22Rv1 (cell line): ENCODE results near the gene TRIO.
"Not testable (repeated sequence)": the region's sequence is repeated elsewhere in the genome, so short reads cannot be mapped to it uniquely, and the experiment has no call there.

Experiments used
- H3K27ac ChIP-seq: fragments of 450-650 bp; 2 replicates; pipeline ENCODE4 v1.5.1; 2017
- CTCF ChIP-seq: fragments of 450-650 bp; IDR thresholded peaks from 2 replicates; pipeline ENCODE4 v1.5.1; 2017; ENCODE audit warnings: mild to moderate bottlenecking
- ZFX ChIP-seq: fragments of 450-650 bp; IDR thresholded peaks from 2 replicates; pipeline ENCODE4 v1.6.1; 2017; ENCODE audit warnings: antibody characterized with exemption, borderline replicate concordance

Gene TRIO

DNA sequence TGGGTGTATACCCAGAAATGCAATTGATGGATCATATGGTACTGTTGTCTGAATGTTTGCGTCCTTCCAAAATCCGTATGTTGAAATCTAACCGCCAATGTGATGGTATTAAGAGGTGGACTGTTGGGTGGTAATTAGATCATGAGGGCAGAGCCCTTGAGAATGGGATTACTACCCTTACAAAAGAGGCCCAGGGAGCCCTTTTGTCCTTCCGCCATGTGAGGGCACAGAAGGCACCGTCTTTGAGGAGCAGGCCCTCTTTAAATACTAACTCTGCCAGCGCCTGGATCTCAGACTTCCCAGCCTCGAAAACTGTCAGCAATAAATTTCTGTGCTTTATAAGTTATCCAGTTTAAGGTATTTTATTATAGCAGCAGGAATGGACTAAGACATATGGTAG is 282.4 kb downstream of the TRIO start:
- no peak for TF ChIP-seq ZFX
- no peak for TF ChIP-seq CTCF
- H3K27ac ChIP-seq, result no peak overlapping the region

DNA sequence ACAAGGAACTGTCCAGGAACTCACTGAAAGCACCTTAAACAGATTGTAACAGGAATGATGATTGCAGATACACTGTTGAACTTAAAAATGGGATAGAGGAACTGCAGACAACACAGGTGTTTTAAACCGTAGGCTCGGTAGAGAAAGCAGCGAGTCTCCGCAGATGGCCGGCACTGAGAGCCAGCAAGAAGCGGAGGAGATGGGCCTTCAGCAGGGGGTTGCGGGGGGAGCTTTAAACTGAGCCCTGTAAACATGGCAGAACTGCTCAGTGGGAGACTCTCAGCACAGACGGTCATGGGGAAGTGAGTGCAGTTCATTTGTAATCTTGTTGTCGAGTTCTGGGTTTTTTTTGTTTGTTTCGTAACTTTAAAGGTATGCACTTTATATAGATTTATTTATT is 283.4 kb downstream of the TRIO start:
- H3K27ac ChIP-seq, result no peak overlapping the region
- TF ChIP-seq ZFX (no peak), CTCF (no peak)

DNA sequence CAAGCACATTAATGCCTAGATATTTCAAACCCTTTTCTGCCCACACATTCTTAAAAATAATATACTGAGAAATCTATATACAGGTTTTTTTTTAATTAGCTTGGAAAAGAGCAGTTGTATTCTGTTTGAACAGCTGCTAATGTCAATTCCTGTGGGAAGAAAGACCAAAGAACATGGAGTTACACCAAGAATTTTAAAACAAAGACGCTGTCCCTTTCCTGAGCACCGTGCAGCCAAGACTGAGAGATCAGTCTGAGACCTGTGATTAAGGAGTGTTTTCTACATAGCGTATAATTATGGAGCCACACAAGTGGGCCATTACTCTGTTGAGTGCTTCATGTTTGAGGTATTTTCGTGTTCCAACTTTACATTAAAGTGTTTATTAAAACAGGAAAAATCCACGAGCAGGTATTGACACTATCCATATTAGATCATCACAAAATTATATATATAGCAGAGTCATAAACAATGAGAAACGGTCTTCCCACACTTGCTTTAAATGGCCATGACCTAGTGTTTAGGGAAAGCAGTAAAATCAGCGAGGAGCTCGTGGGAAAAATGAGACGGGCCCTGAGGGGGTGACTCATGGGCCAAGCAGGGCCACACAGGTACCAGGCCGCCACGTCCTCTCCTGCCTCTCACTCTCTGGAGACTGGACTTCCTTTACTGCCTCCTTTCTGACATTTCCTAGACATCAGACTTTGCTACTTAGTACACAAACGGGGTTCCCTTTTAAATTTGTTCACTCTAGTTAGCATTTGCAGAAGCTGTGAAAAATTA is 285.4 kb downstream of the TRIO start:
- TF ChIP-seq CTCF (no peak), ZFX (no peak)
- no peak overlapping the region for H3K27ac ChIP-seq

DNA sequence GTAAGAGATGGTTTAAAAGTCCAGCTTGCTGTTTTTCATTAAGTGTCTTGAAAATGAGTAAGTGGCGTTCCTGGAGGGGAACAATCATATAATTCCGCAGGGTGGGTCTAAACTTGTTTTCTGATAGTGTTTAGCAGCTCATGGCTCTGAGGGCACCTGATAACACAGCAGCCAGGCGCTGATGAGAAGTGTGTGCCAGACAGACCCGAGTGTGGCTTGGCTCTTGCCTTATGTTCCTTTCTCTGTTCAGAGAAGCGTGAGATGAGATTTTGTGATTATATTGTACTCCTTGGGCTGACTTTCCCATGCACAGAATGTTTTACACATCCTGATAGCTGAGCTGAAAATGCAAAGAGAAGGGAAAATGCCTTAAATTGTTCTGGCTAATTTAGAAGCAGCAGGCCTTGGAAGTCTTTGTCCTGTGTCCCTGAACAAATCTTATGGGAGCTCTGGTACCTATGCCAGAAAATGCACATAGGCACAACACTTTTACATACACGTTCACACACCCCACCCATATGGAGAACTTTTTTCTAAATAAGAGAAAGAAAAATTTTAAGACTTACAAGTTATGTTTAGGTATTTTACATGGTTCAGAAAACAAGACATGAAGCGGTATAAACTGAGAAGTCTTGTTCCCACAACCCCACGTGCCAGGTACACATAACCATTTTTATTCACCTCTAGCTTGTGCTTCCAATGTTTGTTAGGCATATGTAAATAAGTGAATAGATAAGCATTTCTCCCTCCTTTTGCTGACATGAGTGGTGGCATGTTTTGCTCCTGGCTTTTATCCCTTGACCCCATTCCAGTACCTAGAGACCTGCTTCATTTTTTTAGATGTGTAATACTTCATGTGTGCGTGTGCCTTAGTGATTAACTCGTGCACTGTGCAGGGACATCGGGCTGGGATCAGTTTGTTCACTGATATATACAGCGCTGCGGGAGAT is 286.2 kb downstream of the TRIO start:
- H3K27ac ChIP-seq, result no peak overlapping the region
- TF ChIP-seq CTCF, result no peak
- TF ChIP-seq ZFX, result no peak

GRCh38 chr5:14431534-14431933 is 288.4 kb downstream of the TRIO start:
- TF ChIP-seq CTCF (no peak), ZFX (no peak)
- no peak overlapping the region for H3K27ac ChIP-seq

GRCh38 chr5:14432931-14433589 is 289.9 kb downstream of the TRIO start:
- TF ChIP-seq ZFX (no peak), CTCF (no peak)
- no peak overlapping the region for H3K27ac ChIP-seq

- TF ChIP-seq ZFX, result no peak
- no peak for TF ChIP-seq CTCF
Observed at GRCh38 chr5:14435481-14435880, 292.3 kb downstream of the TRIO start.

GRCh38 chr5:14436122-14436521 is 293.0 kb downstream of the TRIO start:
- H3K27ac ChIP-seq, result not testable (repeated sequence)

More at GRCh38 chr5:14435481-14435880, 292.3 kb downstream of the TRIO start:
- no peak overlapping the region for H3K27ac ChIP-seq
